HepG2 (cell line): Measurements from ENCODE around the gene PAPSS2. TPM values are rescaled to one million over a fixed set of nuclear protein-coding genes. Genes with fewer than 3 reads are reported as not detected.

Source experiments
- BRF2 ChIP-seq: sonication (generic); formaldehyde crosslinking; IDR thresholded peaks from 2 replicates; pipeline ENCODE4 v1.8.1; 2022; ENCODE audit warnings: mild to moderate bottlenecking, missing genetic modification reagents
- CREB3 ChIP-seq: sonication (generic); formaldehyde crosslinking; IDR thresholded peaks from 2 replicates; pipeline ENCODE4 v1.5.0; 2020; ENCODE audit warnings: missing genetic modification reagents
- ELF4 ChIP-seq: sonication (generic); formaldehyde crosslinking; IDR thresholded peaks from 2 replicates; pipeline ENCODE4 v1.5.0; 2020; ENCODE audit warnings: missing genetic modification reagents, mild to moderate bottlenecking, moderate library complexity, borderline replicate concordance
- FOSL1 ChIP-seq: sonication (generic); formaldehyde crosslinking; IDR thresholded peaks from 2 replicates; pipeline ENCODE4 v1.9.0; 2021; ENCODE audit warnings: missing genetic modification reagents, borderline replicate concordance
- FOXP1 ChIP-seq, 2 experiments: fragments of 450-650 bp in 1 of 2; IDR thresholded peaks; 2 replicates each; pipeline ENCODE4 v1.6.1; 2017 to 2018; ENCODE audit warnings: antibody characterized with exemption in 1 of 2
- MAZ ChIP-seq, 2 experiments: sonication (generic) in 1 of 2; formaldehyde crosslinking in 1 of 2; IDR thresholded peaks; 2 replicates each; pipeline versions ENCODE4 v1.5.0 to v1.6.1; 2012 to 2020; ENCODE audit warnings: low read depth in 2 of 2, mild to moderate bottlenecking in 2 of 2, borderline replicate concordance in 1 of 2, improper control_type of control experiment in 1 of 2, low read length in 1 of 2, missing genetic modification reagents in 1 of 2, moderate library complexity in 1 of 2
- MEIS2 ChIP-seq: sonication (generic); formaldehyde crosslinking; IDR thresholded peaks from 2 replicates; pipeline ENCODE4 v1.9.0; 2021; ENCODE audit warnings: mild to moderate bottlenecking, missing genetic modification reagents
- MXD3 ChIP-seq: IDR thresholded peaks from 2 replicates; pipeline ENCODE4 v1.6.1; 2016; ENCODE audit warnings: mild to moderate bottlenecking, missing biosample characterization, missing genetic modification reagents
- PATZ1 ChIP-seq: sonication (generic); formaldehyde crosslinking; IDR thresholded peaks from 2 replicates; pipeline ENCODE4 v1.4.0; 2020; ENCODE audit warnings: missing genetic modification reagents
- POLR2A ChIP-seq, 2 experiments: IDR thresholded peaks; 2 replicates each; pipeline ENCODE4 v1.6.1; 2011; ENCODE audit warnings: low read depth in 2 of 2, low read length in 2 of 2, mild to moderate bottlenecking in 1 of 2, moderate library complexity in 1 of 2; ENCODE audit not compliant: insufficient read depth in 1 of 2
- RCOR2 ChIP-seq: IDR thresholded peaks from 2 replicates; pipeline ENCODE4 v1.6.1; 2016; ENCODE audit warnings: missing biosample characterization, missing genetic modification reagents
- REPIN1 ChIP-seq: sonication (generic); formaldehyde crosslinking; IDR thresholded peaks from 2 replicates; pipeline ENCODE4 v1.8.0; 2022; ENCODE audit warnings: missing genetic modification reagents, low read depth, mild to moderate bottlenecking, borderline replicate concordance
- SAFB2 ChIP-seq: sonication (generic); formaldehyde crosslinking; IDR thresholded peaks from 2 replicates; pipeline ENCODE4 v1.5.1; 2020; ENCODE audit warnings: missing genetic modification reagents, low read depth, mild to moderate bottlenecking, borderline replicate concordance
- SMC3 ChIP-seq: IDR thresholded peaks from 2 replicates; pipeline ENCODE4 v1.6.1; 2011; ENCODE audit warnings: low read length, improper control_type of control experiment
- SP5 ChIP-seq: IDR thresholded peaks from 2 replicates; pipeline ENCODE4 v1.6.1; 2016; ENCODE audit warnings: low read depth, borderline replicate concordance
- TBX3 ChIP-seq: fragments of 450-650 bp; IDR thresholded peaks from 2 replicates; pipeline ENCODE4 v1.6.1; 2017; ENCODE audit warnings: antibody characterized with exemption, mild to moderate bottlenecking, inconsistent platforms, borderline replicate concordance
- XRCC5 ChIP-seq: fragments of 200-400 bp; formaldehyde crosslinking; optimal IDR thresholded peaks from 2 replicates; pipeline ENCODE3; 2017; ENCODE audit warnings: mild to moderate bottlenecking, low read length
- ZNF546 ChIP-seq: sonication (generic); formaldehyde crosslinking; conservative IDR thresholded peaks from 2 replicates; pipeline ENCODE4 v1.8.1; 2023; ENCODE audit warnings: mild to moderate bottlenecking, missing genetic modification reagents
- ZNF639 ChIP-seq: conservative IDR thresholded peaks from 2 replicates; pipeline ENCODE4 v1.6.1; 2018; ENCODE audit warnings: missing genetic modification reagents
- ZNF749 ChIP-seq: sonication (generic); formaldehyde crosslinking; IDR thresholded peaks from 2 replicates; pipeline ENCODE4 v1.8.0; 2022; ENCODE audit warnings: mild to moderate bottlenecking, missing genetic modification reagents, moderate library complexity, borderline replicate concordance
- ZNF850 ChIP-seq: sonication (generic); formaldehyde crosslinking; conservative IDR thresholded peaks from 2 replicates; pipeline ENCODE4 v1.9.0; 2021; ENCODE audit warnings: mild to moderate bottlenecking, missing genetic modification reagents
- polyA plus RNA-seq, 8 experiments: library from polyadenylated mRNA; depleted of rRNA in 3 of 8; stranded (reverse) in 7 of 8; unstranded in 1 of 8; fragments of >200 nt; fragmentation: Illumina TruSeq in 4 of 8; extraction: Trizol in 4 of 8; gene quantifications; 2 replicates each; pipeline versions ENCODE4 v1.2.1 to v1.2.3, GENCODE V29; 2011 to 2016; ENCODE audit warnings: low read depth in 4 of 8, missing spikeins in 1 of 8, mixed read lengths in 1 of 8; ENCODE audit not compliant: insufficient read depth in 1 of 8
- total RNA-seq, 5 experiments: library from RNA; depleted of rRNA; stranded (reverse); fragments of >200 nt; fragmentation: Illumina TruSeq; extraction: Trizol; gene quantifications; 2 replicates each; pipeline ENCODE4 v1.2.3, GENCODE V29; 2016; ENCODE audit warnings: low read depth in 1 of 5

The PAPSS2 gene
- total and polyA plus RNA-seq, 2 of the 13 experiments (the other 11 are each of a cell fraction or from before 2014, with no cell fraction given), result 0.11 to 0.12 TPM

GRCh38 chr10:87618566-87619423, 40.9 kb upstream of the PAPSS2 start (continued):
- TF ChIP-seq CREB3 (CRISPR knock-in tag), result no peak
- TF ChIP-seq MXD3 (CRISPR knock-in tag), result no peak
- TF ChIP-seq SMC3, result no peak; the same call in 1 of the 2 replicates
- TF ChIP-seq ZNF749 (CRISPR knock-in tag), result no peak; the same call in 1 of the 2 replicates
- TF ChIP-seq SAFB2 (CRISPR knock-in tag), result no peak
- TF ChIP-seq POLR2A (IDR thresholded peaks at IDR 0.05; ENCODE audit: insufficient read depth in 1 of 2, low read depth in 2 of 2, low read length in 2 of 2), result no peak
- TF ChIP-seq XRCC5, result peak; percentile 91
- peak; percentile 67 for TF ChIP-seq RCOR2
- TF ChIP-seq BRF2 (CRISPR knock-in tag), result 0 out of 2 replicates have a peak, but pooled peaks have one; percentile 57
- TF ChIP-seq FOXP1 (IDR thresholded peaks at IDR 0.05), result no peak
- peak; percentile 90 for TF ChIP-seq FOXP1 (CRISPR knock-in tag; IDR thresholded peaks at IDR 0.05)
- TF ChIP-seq ZNF639, result no peak
- TF ChIP-seq ZNF546 (CRISPR knock-in tag), result no peak
- peak; percentile 79; the same call in 1 of the 2 replicates for TF ChIP-seq REPIN1
- no peak for TF ChIP-seq ZNF850 (CRISPR knock-in tag)
- TF ChIP-seq TBX3, result peak; percentile 60; the same call in 1 of the 2 replicates
- TF ChIP-seq ELF4 (CRISPR knock-in tag), result no peak
- TF ChIP-seq FOSL1 (CRISPR knock-in tag), result peak; percentile 51; the same call in 1 of the 2 replicates
- 0 out of 2 replicates have a peak, but pooled peaks have one; percentile 28 for TF ChIP-seq MAZ (IDR thresholded peaks at IDR 0.05; ENCODE audit: borderline replicate concordance, low read depth, low read length)
- peak; percentile 57 for TF ChIP-seq MAZ (CRISPR knock-in tag; IDR thresholded peaks at IDR 0.05; ENCODE audit: low read depth)
- TF ChIP-seq SP5 (CRISPR knock-in tag), result peak; percentile 79; the same call in 1 of the 2 replicates
- peak; percentile 81 for TF ChIP-seq MEIS2 (CRISPR knock-in tag)
- TF ChIP-seq PATZ1, result peak; percentile 90
